ENCODE measurements around the gene STEAP1B.
"Not testable (repeated sequence)": the region's sequence is repeated elsewhere in the genome, so short reads cannot be mapped to it uniquely, and the experiment has no call there.

Gene STEAP1B

DNA sequence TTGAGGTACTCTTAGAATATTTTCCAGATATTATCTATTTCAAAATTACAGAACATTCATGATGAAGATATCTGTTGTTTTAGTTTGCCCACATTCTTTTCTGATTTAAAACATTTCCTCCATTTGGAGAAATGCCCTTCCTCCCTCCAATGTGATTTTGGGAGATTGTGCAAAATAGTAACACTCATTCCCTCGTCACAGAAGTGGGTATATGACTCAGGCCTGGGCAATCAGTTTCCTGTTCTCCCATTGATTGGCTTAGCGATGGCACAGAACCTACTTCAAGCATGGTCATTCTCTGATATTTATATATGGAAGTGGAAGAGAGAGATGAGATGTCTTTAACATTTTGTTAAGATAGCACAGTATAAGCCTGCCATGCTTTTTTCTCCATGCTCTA, 3.1 kb downstream of the STEAP1B start:
- not testable (repeated sequence) for DNase-seq

DNA sequence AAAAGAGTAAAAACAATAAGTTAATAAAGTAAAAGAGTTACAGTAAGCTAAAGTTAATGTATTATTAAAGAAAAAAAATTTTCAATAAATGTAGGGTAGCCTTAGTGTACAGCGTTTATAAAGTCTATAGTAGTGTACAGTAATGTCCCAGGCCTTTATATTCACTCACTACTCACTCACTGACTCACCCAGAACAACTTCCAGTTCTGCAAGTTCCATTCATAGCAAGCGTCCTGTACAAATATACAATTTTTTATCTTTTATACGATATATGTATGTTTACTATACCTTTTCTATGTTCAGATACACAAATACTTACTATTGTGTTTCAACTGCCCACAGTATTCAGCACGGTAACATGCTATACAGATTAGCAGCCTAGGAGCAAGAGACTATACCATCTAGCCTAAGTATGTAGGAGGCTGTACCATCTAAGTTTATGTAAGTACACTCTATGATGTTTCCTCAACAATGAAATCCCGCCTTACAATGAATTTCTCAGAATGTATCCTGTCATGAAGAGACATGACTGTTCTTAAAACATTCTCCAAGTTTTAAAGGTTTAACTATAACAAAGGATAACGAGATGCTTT, 3.6 kb downstream of the STEAP1B start:
- not testable (repeated sequence) for DNase-seq

DNA sequence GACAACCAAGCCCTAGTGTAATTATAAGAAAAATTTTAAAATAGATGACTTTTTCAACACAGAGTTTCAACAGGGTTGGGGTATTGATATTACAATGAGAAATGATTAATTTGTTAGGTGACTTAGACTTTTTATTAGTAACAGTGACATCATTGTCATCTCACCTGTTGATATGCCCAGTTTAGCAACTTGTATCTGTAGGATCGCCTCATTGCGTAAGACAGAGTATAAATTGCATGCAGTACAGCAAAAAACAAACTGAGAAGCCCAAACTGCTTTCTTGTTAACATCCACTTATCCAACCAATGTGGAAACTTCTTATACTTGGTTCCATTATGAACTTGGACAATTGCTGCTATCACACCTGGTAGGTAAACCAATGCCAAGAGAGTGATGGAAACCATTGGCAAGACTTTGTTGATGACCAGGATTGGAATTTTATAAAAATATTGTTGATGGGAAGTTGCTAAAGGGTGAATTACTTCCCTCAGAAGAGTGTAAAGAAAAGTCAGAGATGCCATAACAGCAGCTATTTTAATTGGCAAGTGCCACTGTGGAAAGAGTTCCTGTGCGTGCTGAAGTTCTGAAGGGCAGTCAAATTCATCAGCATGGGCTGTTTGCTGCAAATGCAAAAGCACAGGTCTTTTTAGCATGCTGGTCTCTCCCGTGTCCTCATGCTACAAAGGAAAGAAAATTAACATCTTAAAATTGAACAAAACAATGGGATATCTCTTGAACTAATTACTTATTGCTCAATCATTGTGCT, 6.6 kb downstream of the STEAP1B start:
- not testable (repeated sequence) for DNase-seq

DNA sequence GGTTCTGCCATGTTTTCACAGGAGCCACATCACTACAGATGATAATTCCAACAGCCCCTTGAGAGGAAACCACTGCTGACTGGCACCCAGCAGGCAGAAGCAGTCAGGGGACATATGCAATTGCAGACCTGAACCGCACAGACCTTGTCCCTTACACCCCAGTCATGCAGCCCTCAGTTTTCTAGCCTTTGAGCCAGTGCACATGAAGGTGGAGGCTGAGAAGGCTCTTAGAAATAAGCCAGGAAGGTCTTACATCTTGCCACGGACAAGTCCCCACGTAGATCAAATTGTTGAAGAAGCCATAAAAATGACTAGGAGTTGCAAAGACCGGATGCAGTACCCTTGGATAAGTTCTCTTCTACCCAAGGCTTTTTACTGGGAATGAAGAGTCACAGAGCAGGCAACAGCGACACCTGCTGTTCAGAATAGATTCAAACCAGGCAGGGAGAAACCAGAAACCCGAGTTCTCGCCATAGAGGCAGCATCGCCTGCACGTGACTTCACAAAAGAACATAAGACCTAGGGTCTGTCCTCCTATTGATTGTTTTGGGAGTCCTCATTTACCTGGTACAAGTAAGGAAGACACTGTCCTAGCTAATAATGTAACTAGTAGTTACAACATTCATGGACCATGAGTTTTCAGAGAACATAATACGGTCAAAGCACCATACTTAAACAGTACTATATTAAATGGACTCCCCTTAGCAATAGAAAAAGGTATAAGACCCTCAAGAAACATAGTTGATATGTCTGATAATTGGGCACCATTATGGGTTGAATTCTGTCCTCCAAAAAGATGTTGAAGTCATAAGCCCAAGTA, 11.1 kb downstream of the STEAP1B start:
- peak; percentile 66 for DNase-seq

DNA sequence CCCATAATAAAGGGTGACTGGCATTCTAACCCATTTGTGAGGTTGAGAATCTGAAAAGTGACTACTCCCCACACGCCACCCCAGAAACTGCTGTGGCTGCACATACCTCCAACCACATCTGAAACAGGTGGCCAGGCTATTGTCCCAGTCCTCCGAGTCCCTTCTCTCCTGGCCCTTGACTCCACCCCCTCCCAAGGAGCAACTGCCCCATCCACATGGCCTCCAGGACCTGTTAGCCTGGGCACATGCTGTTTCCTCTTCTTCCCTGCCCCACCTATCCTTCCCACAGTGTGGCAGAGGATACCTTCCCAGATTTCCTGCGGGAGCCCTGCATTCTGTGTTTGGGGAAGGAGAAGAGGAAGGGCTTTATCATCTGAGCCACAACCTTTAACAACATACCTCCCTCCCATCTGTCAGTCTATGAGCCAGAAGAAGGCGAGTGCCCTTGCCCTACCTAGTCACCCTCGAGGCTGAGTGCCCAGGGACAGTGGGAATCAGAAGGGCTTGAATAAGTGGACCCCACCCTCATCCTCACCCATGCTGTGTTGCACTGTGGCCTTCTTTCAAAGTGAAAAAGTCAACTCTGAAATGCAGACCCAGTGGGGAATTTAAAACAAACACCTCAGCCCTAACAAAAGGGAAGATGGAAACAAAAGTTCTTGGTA, 11.9 kb downstream of the STEAP1B start:
- no peak for DNase-seq

DNA sequence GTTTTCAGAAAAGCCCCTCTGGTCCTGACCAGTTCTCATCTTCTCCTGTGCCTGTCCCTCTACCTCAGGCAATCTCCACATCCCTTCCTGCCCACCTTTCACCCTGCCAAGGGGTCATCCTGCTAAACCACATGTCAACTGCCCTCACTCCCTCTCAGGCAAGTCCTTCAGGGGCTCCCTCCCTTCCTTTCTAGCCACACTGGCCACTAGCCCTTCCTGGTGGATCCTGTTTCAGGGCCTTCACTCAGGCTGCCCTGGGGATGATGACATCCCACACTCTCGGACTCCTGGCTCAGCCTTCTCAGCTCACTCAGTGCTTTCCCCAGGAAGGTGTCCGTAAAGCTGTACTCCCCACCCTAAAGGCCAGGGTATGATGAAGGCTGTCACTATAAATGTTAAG, 13.4 kb downstream of the STEAP1B start:
- DNase-seq: no peak

DNA sequence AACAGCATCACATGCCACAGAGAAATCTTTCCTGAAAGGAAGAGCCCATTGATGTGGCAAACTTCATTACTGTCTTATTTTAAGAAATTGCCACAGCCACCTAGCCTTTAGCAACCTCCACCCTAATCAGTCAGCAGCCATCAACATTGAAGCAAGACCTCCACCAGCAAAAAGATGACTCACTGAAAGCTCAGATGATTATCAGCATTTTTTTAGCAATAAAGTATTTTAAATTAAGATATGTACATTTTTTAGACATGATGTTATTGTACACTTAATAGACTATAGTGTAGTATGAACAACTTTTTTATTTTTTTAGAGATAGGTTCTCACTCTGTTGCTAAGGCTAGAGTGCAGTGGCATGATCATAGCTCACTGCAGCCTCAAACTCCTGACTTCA, 14.8 kb downstream of the STEAP1B start:
- DNase-seq: peak; percentile 35

DNA sequence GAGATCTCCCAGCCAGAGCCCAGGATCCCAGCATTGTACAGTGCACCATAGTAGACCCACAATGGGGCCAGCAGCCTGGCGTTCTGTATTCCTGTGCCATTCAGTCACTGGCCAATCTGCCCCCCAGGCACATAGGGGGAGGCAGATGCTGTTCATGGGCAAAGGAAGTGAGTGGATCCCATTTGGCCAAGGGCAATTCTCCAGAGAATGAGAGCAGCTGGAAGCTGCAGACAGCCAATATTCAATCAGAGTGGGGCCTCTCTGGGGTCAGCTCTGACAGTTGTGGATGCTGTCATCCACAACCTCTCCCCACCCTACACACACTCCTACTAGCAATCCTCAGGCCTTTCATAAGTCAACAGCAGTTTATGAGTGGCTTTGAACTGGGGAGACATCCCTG, 17.5 kb downstream of the STEAP1B start:
- no peak for DNase-seq

DNA sequence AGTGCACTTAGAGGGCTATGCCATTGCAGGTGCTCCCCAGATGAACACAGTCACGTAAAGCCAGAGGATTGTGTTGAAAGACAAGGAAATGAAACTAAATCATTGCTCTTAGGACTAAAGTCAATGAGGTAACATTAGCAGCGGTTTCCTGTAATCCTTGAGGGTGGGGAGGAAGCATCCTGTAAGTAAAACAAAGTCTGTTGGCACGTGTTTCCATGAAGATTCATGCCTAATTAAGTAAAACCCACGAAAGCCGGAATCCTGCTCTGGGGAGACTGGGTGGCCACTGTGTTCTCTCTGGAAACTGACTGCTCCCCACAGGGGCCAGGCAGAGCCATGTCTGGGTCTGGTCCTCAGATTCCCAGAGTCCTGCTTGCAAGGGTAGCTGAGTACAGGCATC, 18.3 kb downstream of the STEAP1B start:
- peak; percentile 35 for DNase-seq

DNA sequence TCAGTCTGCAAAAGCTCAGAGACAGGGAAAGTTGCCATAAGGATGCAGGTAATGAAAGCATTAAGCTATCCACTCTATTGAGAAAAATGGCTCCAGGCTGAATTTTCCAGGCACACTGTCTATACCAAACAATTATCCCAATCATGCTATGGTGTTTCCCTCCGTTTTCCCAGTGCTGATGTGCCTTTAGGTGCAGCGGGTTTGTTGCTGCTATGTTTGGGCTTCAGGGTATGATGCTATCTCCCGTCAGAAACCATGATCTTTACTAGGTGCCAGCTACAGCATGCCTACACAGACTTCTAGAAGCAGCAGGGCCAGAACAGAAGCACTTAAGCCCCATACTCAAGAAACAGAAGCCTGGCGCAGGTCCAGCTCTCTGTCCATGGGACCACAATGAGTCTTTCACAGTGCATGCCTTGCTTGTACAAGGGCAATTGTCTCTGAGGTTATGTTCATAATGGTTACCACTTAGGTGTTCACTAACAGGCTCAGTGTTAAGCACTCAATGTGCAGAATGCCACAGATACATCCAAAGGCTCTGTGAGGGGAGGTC, 19.4 kb downstream of the STEAP1B start:
- no peak for DNase-seq

DNA sequence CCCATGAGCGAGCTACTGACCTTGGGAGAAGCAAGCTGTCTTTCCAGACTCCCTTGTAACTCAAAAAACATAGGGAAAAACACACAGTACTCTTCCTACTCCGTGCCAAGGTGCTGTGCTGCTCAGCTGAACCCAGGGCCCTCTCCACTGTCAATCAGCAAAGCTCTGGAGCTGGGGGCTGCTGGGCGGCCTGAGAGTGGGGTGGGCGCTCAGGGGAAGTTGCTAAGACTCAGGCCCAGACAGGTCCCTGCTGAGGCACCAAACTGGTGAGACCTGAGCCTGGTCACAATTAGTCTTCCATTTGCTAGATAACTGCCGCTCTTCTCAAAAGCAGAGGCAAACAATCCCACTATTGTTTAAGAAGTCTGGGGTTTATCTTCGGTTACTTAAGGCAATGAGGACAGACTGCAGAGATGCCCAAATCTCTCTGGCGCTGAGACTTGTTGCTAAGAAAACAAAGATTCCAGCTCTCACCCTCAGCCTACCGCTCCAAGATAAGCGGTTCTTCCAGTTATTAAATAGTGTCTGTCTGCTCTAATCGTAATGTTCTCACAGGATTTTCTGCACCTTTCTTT, 22.0 kb downstream of the STEAP1B start:
- no peak for DNase-seq

DNA sequence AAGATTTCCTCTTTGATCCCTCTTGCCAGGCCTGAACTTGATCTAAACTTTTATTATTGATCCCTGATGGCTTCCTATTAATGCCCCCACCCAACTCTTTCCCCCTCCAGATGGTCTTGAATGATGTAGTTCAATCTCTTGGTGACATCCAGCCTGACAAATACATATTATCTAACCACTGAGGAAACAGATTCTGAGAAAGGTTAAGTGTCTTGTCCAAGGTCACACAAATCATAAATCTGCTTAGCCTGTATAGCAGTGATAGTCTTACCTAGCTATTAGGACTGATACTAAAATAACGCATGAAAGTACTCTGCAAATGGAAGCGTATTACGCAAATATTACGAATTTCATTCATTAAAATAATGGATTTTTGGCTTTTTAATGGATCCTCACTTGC, 22.7 kb downstream of the STEAP1B start:
- no peak for DNase-seq

DNA sequence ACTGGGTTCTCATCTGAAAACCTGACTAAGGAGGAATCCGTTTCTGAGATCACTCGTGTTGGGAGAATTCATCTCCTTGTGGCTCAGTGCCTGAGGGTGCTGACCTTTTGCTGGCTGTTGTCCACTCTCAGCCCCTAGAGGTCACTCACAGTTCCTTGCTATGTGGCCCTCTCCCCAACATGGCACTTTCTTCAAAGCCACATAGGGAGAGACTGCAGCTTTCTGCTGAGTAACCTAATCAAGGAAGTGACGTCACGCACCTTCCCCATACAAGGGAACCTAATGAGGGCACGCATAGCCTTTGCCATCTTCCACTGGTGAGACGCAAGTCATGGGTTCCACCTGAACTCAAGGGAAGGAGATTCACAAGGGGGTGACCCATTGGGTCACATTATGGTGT, 23.2 kb downstream of the STEAP1B start:
- DNase-seq: no peak

DNA sequence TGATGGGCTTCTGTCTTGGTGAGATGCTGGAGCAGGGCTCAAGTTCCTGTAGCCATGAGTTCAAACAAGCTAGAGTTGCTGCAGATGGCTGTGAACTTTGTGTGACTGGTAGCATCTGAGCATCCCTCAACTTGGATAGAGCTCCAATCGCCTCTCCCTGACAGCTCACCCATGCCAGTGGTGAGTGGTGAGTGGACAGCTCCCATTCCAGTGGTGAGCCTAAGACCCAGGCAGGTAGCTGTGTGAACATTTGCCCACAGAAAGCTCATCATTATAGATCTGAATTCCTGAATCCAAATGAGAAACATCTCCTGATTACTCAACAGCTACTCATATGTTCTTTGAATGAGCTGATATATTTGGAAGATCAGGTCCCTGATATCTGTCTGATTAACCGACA, 25.3 kb downstream of the STEAP1B start:
- no peak for DNase-seq

DNA sequence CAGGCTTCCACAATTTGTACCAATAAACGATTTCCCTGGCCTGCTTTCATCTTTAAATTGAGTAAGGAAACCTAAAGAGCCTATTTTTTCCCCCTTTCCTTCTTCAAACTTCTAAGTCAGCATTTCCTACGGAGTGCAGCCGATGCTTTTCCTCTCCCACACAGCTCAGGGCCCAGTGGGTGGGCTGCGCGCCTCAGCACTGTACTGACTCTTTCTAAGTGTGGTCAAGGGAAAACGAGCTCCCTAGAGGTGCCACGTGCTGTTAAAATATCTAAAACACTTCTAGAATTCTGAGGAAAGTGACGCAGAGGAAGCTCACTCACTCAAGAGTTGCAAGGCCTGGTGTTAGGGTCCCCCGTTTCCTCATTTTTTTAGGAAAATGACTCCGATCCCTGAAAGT, 29.0 kb downstream of the STEAP1B start:
- no peak for DNase-seq

DNA sequence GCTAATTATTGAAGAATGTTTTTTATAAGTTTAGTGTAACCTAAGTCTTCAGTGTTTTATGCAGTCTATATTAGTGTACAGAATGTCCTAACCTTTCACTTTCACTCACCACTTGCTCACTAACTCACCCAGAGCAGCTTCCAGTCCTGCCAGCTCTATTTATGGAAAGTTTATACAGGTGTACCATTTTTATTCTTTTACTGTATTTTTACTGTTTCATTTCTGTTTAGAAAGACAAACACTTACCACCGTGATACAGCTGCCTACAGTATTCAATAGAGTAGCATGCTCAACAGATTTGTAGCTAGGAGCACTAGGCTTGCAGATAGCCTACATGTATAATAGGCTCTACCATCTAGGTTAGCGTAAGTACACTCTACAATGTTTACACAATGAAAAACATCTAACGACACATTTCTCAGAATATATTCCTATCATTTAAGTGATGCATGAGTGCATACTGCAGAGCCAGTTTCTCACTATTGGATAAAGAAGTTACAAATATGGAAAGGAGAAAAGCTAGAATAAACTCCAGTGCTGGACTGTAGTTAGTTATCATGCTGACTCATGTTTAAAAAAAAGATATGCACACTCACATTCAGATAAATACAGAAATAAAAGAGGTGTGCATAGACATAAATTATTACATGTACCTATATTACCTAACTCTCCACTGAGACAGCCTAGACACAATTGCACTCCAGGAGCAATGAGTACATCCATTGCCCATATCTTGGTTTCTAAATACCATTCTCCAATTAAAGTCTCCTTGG, 30.4 kb downstream of the STEAP1B start:
- DNase-seq: no peak

DNA sequence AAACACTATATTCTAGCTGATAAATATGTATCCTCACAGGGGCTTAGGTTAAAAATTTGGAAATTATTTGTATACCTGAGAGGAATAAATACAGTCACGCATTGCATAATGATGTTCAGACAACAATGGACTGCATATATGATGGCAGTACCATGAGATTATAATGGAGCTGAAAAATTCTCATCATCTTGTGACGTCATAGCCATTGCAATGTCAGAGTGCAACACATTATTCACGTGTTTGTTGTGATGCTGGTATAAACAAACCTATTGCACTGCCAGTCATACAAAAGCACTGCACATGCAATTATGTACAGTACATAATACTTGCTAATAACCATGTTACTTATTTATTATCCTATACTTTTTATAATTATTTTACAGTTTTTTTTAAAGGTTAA, 31.4 kb downstream of the STEAP1B start:
- DNase-seq: no peak

DNA sequence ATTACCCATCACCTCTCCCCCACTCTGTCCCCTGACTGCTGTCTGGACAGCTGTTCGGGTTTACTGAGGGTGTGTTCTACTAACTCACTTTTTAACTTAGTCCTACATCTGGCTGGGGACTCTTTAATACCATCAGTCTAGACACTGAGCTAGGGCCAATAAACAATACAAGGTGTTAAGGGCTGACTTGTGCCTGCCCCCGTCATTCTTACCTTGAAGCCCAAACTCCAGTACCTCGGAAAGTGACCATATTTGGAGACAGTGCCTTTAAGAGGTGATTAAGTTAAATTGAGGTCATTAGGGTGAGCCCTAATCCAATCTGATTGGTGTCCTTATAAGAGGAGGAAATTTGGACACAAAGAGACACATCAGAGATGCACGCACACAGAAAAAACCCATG, 35.7 kb downstream of the STEAP1B start:
- DNase-seq: no peak

DNA sequence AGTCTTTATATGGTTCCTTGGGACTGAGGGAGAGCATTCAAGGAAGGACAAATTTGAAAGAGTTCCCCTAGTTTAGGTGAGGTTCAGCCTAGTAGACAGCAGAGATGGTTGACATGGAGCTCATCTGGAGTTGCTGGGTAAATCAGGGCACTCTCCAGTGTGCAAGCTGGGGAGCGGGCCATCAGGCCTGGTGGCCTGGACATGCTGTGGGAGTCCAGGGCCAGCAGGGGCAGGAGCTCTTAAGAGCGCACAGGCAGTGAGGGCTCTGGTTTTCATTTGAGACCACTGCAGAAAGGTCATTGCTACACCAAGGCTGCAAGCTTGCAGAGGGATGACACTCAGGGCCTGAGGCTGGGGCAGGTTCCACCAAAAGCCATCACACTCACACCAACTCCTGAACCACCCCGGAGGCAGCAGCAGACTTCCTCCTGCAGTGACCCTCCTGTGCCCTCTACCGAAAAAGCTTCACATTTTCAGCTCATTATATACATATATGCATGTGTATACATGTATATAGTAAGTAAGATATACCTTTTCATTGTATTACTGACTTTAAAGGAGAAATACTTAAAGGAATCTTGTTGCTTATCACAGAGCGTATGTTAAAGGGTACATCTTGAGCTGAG, 39.5 kb downstream of the STEAP1B start:
- no peak for DNase-seq

DNA sequence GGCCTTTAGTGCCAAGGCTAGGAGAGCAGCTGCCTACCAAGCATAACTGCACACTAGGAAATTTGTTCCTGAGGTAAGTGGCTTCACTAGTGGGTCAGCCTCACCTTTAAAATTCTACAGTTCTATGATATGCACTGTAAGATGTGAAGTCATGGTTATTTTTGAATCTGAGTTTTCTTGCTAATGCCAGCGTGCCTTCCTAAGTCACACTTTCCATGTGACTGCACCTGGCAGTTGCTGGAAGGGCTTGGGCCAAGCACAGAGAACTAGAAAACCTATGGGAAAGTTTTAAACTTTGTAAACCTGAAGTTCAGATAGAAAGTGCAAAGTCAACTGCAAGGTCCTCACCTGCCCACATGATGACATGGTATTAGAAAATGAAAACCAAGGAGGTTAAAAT, 42.5 kb downstream of the STEAP1B start:
- no peak for DNase-seq

DNA sequence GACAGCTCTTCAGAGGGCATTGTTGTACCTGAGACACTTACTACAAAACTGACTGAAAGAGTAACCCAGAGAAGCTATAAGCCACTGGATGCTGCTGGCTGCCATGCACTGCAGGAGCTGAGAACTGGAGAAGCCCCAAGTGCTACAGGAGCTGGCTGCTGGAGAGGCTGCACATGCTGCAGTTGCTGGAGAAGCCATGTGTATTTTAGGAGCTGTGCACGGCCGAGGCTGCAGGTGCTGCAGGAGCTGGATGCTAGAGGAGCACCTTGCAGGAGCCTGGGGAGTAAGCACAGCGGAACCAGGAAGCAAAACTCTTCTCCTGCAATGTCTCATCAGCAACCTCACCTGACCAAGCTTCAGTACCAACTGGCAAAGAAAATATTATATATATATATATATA, 45.5 kb downstream of the STEAP1B start:
- DNase-seq: no peak

Measured in fibroblast of skin of abdomen (primary cell).